A673 (cell line): Measurements from ENCODE around the gene COL9A2. TPM values are rescaled to one million over a fixed set of nuclear protein-coding genes. Genes with fewer than 3 reads are reported as not detected.

ENCODE experiments used
- BruUV-seq: library from RNA; stranded (reverse); fragments of 400-500 nt; replicated peaks from 2 replicates; lab custom pipeline; 2021; lab: Mats Ljungman, UMichigan
- CTCF ChIA-PET: fragments of 300-600 bp; sonication (Branson Sonifier 250); formaldehyde crosslinking; loops from one replicate; lab custom pipeline; 2022; ENCODE audit warnings: antibody characterized with exemption; lab: Charles Lee
- POLR2A ChIA-PET: fragments of 300-600 bp; sonication (Branson Sonifier 250); formaldehyde crosslinking; loops from one replicate; lab custom pipeline; 2022; ENCODE audit warnings: antibody characterized with exemption; ENCODE audit not compliant: low non-redundant PET; lab: Charles Lee
- DNase-seq: peaks from one replicate; pipeline ENCODE4 v3.0.0-alpha.2; 2015; ENCODE audit warnings: low spot score
- H3K27ac ChIP-seq: fragments of 200-600 bp; sonication (generic); 2 replicates; pipeline ENCODE4 v1.5.1; 2016; ENCODE audit warnings: mixed run types, low read depth, mild to moderate bottlenecking, mixed read lengths, antibody characterized with exemption, low read length; ENCODE audit not compliant: poor library complexity, severe bottlenecking
- H3K27me3 ChIP-seq: fragments of 200-600 bp; sonication (generic); replicated peaks from 2 replicates; pipeline ENCODE4 v1.6.1; 2017; ENCODE audit warnings: mixed run types, low read depth, mild to moderate bottlenecking, mixed read lengths, antibody characterized with exemption, low read length; ENCODE audit not compliant: insufficient read depth, poor library complexity
- H3K36me3 ChIP-seq: fragments of 200-600 bp; sonication (generic); 2 replicates; pipeline ENCODE4 v1.6.1; 2016; ENCODE audit warnings: mixed run types, mild to moderate bottlenecking, mixed read lengths, antibody characterized with exemption, low read length; ENCODE audit not compliant: insufficient read depth, poor library complexity, severe bottlenecking
- H3K4me1 ChIP-seq: fragments of 200-600 bp; sonication (generic); 2 replicates; pipeline ENCODE4 v1.6.1; 2017; ENCODE audit warnings: mixed run types, mild to moderate bottlenecking, mixed read lengths, antibody characterized with exemption, low read length; ENCODE audit not compliant: insufficient read depth, poor library complexity, severe bottlenecking
- H3K4me3 ChIP-seq: fragments of 200-600 bp; sonication (generic); 2 replicates; pipeline ENCODE4 v1.5.1; 2016; ENCODE audit warnings: low read depth, mixed run types, mild to moderate bottlenecking, mixed read lengths, low read length; ENCODE audit not compliant: poor library complexity, severe bottlenecking
- H3K9me3 ChIP-seq: fragments of 200-600 bp; sonication (generic); 2 replicates; pipeline ENCODE4 v1.6.1; 2016; ENCODE audit warnings: mixed run types, low read depth, mild to moderate bottlenecking, mixed read lengths, antibody characterized with exemption, low read length; ENCODE audit not compliant: poor library complexity, severe bottlenecking
- EZH2 ChIP-seq: fragments of 200-600 bp; sonication (generic); IDR thresholded peaks from 2 replicates; pipeline ENCODE4 v1.6.1; 2017; ENCODE audit warnings: borderline replicate concordance, low read depth, mild to moderate bottlenecking, mixed read lengths, antibody characterized with exemption, low read length; ENCODE audit not compliant: poor library complexity, severe bottlenecking
- intact Hi-C: fragments of 100-400 bp; cut with micrococcal nuclease; formaldehyde crosslinking; loops from one replicate; pipeline ENCODE4 v1.10.0; 2022; ENCODE audit not compliant: unreplicated experiment
- total RNA-seq: library from RNA; stranded (reverse); gene quantifications from 2 replicates; pipeline ENCODE4 v1.2.3, GENCODE V29; 2021
- TF ChIP-seq, protein P1 (sequence below): fragments of 300-800, 200-600 bp; sonication (generic); conservative IDR thresholded peaks from 2 replicates; pipeline ENCODE4 v1.5.1; 2017; ENCODE audit warnings: low read depth, mild to moderate bottlenecking, antibody characterized with exemption, low read length, moderate library complexity, mixed read lengths

The COL9A2 gene
- total RNA-seq, 1 experiment from 2014 or later: 5.2 TPM

DNA sequence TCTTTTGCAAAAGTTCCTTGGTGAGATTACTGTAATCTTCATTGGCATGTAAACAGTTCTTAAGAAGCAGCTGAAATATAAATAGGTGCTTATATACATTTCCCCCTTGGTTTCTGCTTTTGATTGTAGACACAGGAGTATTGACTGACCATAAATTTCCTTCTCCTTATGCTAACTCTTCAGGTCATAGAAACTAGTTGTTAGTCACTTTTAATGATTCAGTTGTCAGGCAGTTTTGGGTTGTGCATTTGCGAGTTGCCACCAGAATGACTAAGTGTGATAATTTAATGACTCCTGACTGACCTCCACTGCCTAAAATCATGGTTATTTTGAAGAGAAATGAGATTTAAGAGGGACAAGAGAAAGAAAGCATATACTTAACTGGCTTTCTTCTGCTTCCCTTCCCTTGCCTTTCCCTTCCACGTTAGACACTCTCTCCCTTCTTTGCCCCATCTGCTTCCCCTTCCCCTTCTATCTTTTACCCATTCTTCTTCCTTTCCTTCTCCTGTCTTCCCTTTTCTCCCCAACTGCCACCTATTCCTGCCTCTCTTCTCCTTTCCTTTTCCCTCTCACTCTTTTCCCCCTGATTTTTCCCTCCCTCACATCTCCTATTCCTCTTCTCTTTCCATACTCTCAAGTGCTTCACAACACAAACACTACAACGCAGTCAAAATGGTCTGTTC, 46.8 kb downstream of the COL9A2 start:
- ChIA-PET CTCF (no interaction called here), POLR2A (no interaction called here)
- H3K9me3 ChIP-seq: no peaks in the 10 kb centered on the region
- intact Hi-C loops: no loop called here
- no peak overlapping the region for H3K4me3 ChIP-seq
- H3K27ac ChIP-seq: no peak overlapping the region
- TF ChIP-seq EZH2: no peak
- TF ChIP-seq, protein P1, sequence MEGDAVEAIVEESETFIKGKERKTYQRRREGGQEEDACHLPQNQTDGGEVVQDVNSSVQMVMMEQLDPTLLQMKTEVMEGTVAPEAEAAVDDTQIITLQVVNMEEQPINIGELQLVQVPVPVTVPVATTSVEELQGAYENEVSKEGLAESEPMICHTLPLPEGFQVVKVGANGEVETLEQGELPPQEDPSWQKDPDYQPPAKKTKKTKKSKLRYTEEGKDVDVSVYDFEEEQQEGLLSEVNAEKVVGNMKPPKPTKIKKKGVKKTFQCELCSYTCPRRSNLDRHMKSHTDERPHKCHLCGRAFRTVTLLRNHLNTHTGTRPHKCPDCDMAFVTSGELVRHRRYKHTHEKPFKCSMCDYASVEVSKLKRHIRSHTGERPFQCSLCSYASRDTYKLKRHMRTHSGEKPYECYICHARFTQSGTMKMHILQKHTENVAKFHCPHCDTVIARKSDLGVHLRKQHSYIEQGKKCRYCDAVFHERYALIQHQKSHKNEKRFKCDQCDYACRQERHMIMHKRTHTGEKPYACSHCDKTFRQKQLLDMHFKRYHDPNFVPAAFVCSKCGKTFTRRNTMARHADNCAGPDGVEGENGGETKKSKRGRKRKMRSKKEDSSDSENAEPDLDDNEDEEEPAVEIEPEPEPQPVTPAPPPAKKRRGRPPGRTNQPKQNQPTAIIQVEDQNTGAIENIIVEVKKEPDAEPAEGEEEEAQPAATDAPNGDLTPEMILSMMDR: no peak
- no TSS peak for BruUV-seq
- H3K27me3 ChIP-seq: no peaks in the 10 kb centered on the region
- no peak for DNase-seq
- H3K36me3 ChIP-seq: peaks cover 68% of the 10 kb centered on the region
- H3K4me1 ChIP-seq: no peaks in the 10 kb centered on the region

DNA sequence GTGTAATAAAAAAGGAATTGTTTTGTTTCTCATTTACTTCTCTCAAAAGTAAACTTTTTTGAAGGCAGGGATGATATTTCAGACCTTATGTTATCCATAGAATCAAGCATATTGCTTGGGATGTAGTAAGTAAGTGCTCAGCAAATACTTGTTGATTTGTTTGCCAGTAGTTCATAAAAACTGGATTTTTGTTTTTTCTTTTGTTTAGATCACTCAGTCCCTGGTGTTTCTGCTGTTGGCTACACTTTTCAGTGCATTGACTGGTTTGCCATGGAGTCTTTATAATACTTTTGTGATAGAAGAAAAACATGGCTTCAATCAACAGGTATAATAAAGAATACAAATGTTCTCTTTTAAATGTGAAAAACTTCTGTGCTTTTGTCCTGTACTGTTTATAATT, 48.9 kb downstream of the COL9A2 start:
- Histone ChIP-seq H3K4me3 (no peak overlapping the region), H3K27ac (no peak overlapping the region), H3K4me1 (no peaks in the 10 kb centered on the region), H3K27me3 (no peaks in the 10 kb centered on the region), H3K9me3 (no peaks in the 10 kb centered on the region), H3K36me3 (peaks cover 68% of the 10 kb centered on the region)
- POLR2A ChIA-PET: interaction anchor here (0.7 kb wide), 1 partner anchor 1165 kb away, joined by 13 read pairs; no protein-coding TSS in a partner anchor
- intact Hi-C loops: no loop called here
- no peak for DNase-seq
- BruUV-seq: no TSS peak
- TF ChIP-seq, protein P1: no peak
- no peak for TF ChIP-seq EZH2
- CTCF ChIA-PET: no interaction called here

DNA sequence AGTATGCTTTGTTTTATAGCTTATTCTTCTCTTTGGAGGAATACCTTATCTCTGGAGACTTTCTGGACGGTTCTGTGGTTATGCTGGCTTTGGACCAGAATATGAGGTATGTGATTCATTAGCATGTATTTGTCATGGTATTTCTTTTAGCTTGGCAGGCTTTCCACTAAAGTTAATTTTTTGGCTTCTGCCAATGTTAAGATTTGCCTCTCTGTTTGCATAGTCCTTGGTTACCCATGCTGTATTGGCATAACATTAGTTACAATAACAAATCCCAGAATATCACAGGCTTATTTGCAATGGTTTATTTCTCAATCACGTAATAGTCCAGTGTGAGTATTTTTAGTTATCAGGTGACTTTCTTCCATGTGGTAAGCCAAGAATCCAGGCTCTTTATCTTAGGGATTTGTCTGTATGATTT, 49.3 kb downstream of the COL9A2 start:
- Histone ChIP-seq H3K27ac (no peak overlapping the region), H3K27me3 (no peaks in the 10 kb centered on the region), H3K4me1 (no peaks in the 10 kb centered on the region), H3K9me3 (no peaks in the 10 kb centered on the region), H3K36me3 (peaks cover 70% of the 10 kb centered on the region), H3K4me3 (no peak overlapping the region)
- POLR2A ChIA-PET: no interaction called here
- CTCF ChIA-PET: no interaction called here
- intact Hi-C loops: no loop called here
- no peak for TF ChIP-seq EZH2
- TF ChIP-seq, protein P1: no peak
- DNase-seq: no peak
- no TSS peak for BruUV-seq
